Measurements from ENCODE around the gene PRKAG2.

DNA sequence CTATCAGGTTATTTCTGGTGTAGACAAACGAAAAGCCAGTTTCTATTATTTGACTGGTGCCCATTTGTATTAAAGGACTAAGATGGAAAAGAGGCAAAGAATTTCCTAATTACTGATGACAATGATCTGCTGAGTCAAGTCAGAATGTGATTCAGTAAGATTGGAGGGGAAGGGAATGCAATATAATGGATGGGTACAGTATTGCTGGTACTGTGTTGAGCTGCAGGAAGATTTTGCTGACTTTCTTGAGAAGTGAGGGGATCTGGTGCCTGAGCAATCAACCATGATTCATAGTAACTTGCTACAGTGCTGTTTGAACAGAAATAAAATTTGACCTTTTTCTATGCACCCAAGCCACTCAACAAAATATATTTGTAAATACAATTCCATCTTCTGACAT, 218.1 kb downstream of the PRKAG2 start:
- TF ChIP-seq, protein P1, sequence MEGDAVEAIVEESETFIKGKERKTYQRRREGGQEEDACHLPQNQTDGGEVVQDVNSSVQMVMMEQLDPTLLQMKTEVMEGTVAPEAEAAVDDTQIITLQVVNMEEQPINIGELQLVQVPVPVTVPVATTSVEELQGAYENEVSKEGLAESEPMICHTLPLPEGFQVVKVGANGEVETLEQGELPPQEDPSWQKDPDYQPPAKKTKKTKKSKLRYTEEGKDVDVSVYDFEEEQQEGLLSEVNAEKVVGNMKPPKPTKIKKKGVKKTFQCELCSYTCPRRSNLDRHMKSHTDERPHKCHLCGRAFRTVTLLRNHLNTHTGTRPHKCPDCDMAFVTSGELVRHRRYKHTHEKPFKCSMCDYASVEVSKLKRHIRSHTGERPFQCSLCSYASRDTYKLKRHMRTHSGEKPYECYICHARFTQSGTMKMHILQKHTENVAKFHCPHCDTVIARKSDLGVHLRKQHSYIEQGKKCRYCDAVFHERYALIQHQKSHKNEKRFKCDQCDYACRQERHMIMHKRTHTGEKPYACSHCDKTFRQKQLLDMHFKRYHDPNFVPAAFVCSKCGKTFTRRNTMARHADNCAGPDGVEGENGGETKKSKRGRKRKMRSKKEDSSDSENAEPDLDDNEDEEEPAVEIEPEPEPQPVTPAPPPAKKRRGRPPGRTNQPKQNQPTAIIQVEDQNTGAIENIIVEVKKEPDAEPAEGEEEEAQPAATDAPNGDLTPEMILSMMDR (conservative IDR thresholded peaks at IDR 0.05; ENCODE audit: low read length) = no peak
- TF ChIP-seq EZH2phosphoT487 (IDR thresholded peaks at IDR 0.05; ENCODE audit: borderline replicate concordance) = no peak
